GM12878 (cell line): Measurements from ENCODE around the gene ERVFRD-1. TPM values are rescaled to one million over a fixed set of nuclear protein-coding genes. Genes with fewer than 3 reads are reported as not detected.

ENCODE experiments used
- CBFB ChIP-seq: IDR thresholded peaks from 2 replicates; pipeline ENCODE4 v1.6.1; 2016; ENCODE audit warnings: antibody characterized with exemption, low read depth
- CEBPB ChIP-seq, 2 experiments: fragments of 150-350 bp in 1 of 2; IDR thresholded peaks; 2 replicates each; pipeline ENCODE4 v1.6.1; 2012 to 2014; ENCODE audit warnings: low read depth in 2 of 2, low read length in 2 of 2, borderline replicate concordance in 1 of 2, inconsistent platforms in 1 of 2
- CHD1 ChIP-seq: IDR thresholded peaks from 2 replicates; pipeline ENCODE4 v1.6.1; 2012; ENCODE audit warnings: low read depth, low read length, improper control_type of control experiment
- CHD2 ChIP-seq: IDR thresholded peaks from 2 replicates; pipeline ENCODE4 v1.6.1; 2011; ENCODE audit warnings: low read depth, low read length, improper control_type of control experiment, borderline replicate concordance
- CHD4 ChIP-seq: fragments of 200-600 bp; sonication (generic); IDR thresholded peaks from 2 replicates; pipeline ENCODE4 v1.6.1; 2016; ENCODE audit warnings: mild to moderate bottlenecking
- HCFC1 ChIP-seq: fragments of 150-350 bp; IDR thresholded peaks from 2 replicates; pipeline ENCODE4 v1.6.1; 2014; ENCODE audit warnings: low read length
- HDAC2 ChIP-seq: fragments of 200-600 bp; sonication (generic); IDR thresholded peaks from 2 replicates; pipeline ENCODE4 v1.6.1; 2017
- IKZF1 ChIP-seq: fragments of 450-650 bp; conservative IDR thresholded peaks from 2 replicates; pipeline ENCODE4 v1.6.1; 2017; ENCODE audit warnings: antibody characterized with exemption, mild to moderate bottlenecking
- IKZF2 ChIP-seq, 2 experiments: fragments of 450-650 bp; IDR thresholded peaks; 2 replicates each; pipeline ENCODE4 v1.6.1; 2017; ENCODE audit warnings: mild to moderate bottlenecking in 2 of 2, moderate library complexity in 2 of 2
- MTA3 ChIP-seq: IDR thresholded peaks from 2 replicates; pipeline ENCODE4 v1.6.1; 2012; ENCODE audit warnings: low read length, inconsistent platforms, borderline replicate concordance
- MYB ChIP-seq: fragments of 150-350 bp; IDR thresholded peaks from 2 replicates; pipeline ENCODE4 v1.6.1; 2014; ENCODE audit warnings: mild to moderate bottlenecking, low read depth, low read length, borderline replicate concordance
- MYC ChIP-seq: IDR thresholded peaks from 2 replicates; pipeline ENCODE4 v1.6.1; 2011; ENCODE audit warnings: mild to moderate bottlenecking, low read length, moderate library complexity, inconsistent platforms; ENCODE audit not compliant: insufficient read depth, insufficient replicate concordance, insufficient read length, severe bottlenecking
- NRF1 ChIP-seq: conservative IDR thresholded peaks from 2 replicates; pipeline ENCODE4 v1.6.1; 2011; ENCODE audit warnings: mild to moderate bottlenecking, low read depth, low read length, improper control_type of control experiment
- PAX5 ChIP-seq: IDR thresholded peaks from 2 replicates; pipeline ENCODE4 v1.6.1; 2011; ENCODE audit warnings: low read depth, low read length, borderline replicate concordance
- POLR2AphosphoS2 ChIP-seq: IDR thresholded peaks from 2 replicates; pipeline ENCODE4 v1.6.1; 2011; ENCODE audit warnings: low read depth, mild to moderate bottlenecking, low read length, improper control_type of control experiment, moderate library complexity
- PRDM15 ChIP-seq: fragments of 450-650 bp; formaldehyde crosslinking; IDR thresholded peaks from 2 replicates; pipeline ENCODE4 v1.4.0; 2020; ENCODE audit warnings: mild to moderate bottlenecking, moderate library complexity
- REST ChIP-seq: IDR thresholded peaks from 2 replicates; pipeline ENCODE4 v1.6.1; 2012; ENCODE audit warnings: mild to moderate bottlenecking, low read depth, low read length
- RFX5 ChIP-seq: IDR thresholded peaks from 2 replicates; pipeline ENCODE4 v1.6.1; 2011; ENCODE audit warnings: low read depth, low read length, improper control_type of control experiment
- SMC3 ChIP-seq: IDR thresholded peaks from 2 replicates; pipeline ENCODE4 v1.6.1; 2011; ENCODE audit warnings: low read length, improper control_type of control experiment, borderline replicate concordance
- ZNF217 ChIP-seq: fragments of 450-650 bp; IDR thresholded peaks from 2 replicates; pipeline ENCODE4 v1.6.1; 2017; ENCODE audit warnings: antibody characterized with exemption, mild to moderate bottlenecking
- ZNF622 ChIP-seq: fragments of 450-650 bp; IDR thresholded peaks from 2 replicates; pipeline ENCODE4 v1.6.1; 2017; ENCODE audit warnings: mild to moderate bottlenecking, inconsistent platforms
- ZSCAN29 ChIP-seq: fragments of 450-650 bp; IDR thresholded peaks from 2 replicates; pipeline ENCODE4 v1.6.1; 2017; ENCODE audit warnings: mild to moderate bottlenecking, moderate library complexity
- ZZZ3 ChIP-seq: IDR thresholded peaks from 2 replicates; pipeline ENCODE4 v1.6.1; 2011; ENCODE audit warnings: low read depth; ENCODE audit not compliant: control insufficient read depth, insufficient read length
- polyA plus RNA-seq, 11 experiments: library from polyadenylated mRNA; depleted of rRNA in 4 of 11; unstranded in 6 of 11; stranded (reverse) in 5 of 11; fragments of >200 nt; fragmentation: Nextera tagmentation in 4 of 11; fragmentation: Illumina TruSeq in 1 of 11; extraction: Ambion mirVana in 4 of 11; extraction: Trizol in 1 of 11; gene quantifications; 1 replicate in 1 of 11; 2 replicates in 10 of 11; pipeline versions ENCODE4 v1.2.1 to v1.2.3, GENCODE V29; 2011 to 2016; ENCODE audit warnings: inconsistent platforms in 2 of 11, missing spikeins in 2 of 11, low read depth in 1 of 11
- total RNA-seq, 4 experiments: library from RNA; depleted of rRNA in 3 of 4; stranded (reverse); fragments of >200 nt in 3 of 4; fragmentation: Illumina TruSeq in 1 of 4; extraction: Trizol in 1 of 4; gene quantifications; 2 replicates each; pipeline versions ENCODE4 v1.2.1 to v1.2.3, GENCODE V29; 2013 to 2021
- TF ChIP-seq, protein P1 (sequence below): IDR thresholded peaks from 2 replicates; pipeline ENCODE4 v1.6.1; 2012; ENCODE audit warnings: low read length, inconsistent platforms

The ERVFRD-1 gene
- total and polyA plus RNA-seq, 10 of the 15 experiments (the other 5 are each of a cell fraction or from before 2014, with no cell fraction given), result 0.03 to 0.11 (median 0.07) TPM; not detected in 7

DNA sequence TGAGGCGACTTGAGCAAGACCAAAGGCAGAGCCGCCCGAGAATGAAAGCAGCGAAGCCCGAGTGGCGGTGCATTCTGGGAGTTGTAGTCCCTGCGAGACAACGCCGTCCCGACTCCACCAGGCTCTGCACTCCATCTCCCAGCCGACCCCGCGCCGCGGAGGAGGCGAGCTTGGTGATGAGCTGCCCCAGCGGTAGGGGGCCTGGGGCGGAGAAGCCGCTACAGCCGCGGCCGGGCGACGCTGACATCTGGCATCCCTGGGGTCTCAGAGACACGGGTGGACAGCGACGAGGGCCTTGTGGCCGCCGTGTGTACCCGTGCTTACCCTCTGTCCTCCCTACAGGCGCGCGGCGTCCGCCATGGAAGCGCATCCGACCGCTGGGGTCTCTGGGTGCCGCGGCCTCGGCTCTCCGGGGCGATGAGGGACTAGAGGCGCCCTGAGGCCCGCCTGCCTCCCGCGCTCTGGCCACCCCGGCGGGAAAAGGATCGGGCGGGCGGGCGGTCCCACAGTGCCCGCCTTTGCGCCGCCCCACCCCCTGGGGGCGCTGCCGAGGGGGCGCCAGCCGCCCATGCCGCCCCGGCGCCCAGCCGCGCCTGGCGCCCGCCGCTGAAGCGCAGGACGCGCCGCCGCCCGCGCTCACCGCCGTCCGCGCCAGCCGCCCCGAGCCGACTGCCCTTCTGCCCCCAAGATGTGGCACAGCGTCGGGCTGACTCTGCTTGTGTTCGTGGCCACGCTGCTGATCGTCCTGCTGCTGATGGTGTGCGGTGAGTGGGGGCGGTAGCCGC is 17.7 kb downstream of the ERVFRD-1 start, which contains the start of gene SMIM13 (continued):
- TF ChIP-seq CHD2, result peak; percentile 79; the same call in 1 of the 2 replicates
- no peak for TF ChIP-seq ZNF622
- 0 out of 2 replicates have a peak, but pooled peaks have one; percentile 39 for TF ChIP-seq PAX5
- TF ChIP-seq CEBPB (IDR thresholded peaks at IDR 0.05; ENCODE audit: borderline replicate concordance in 1 of 2, low read depth in 2 of 2, low read length in 2 of 2), result no peak
- TF ChIP-seq CHD1, result no peak
- TF ChIP-seq IKZF1, result peak; percentile 88
- no peak for TF ChIP-seq ZZZ3
- TF ChIP-seq RFX5, result no peak
- peak; percentile 87 for TF ChIP-seq ZNF217
- TF ChIP-seq ZSCAN29, result no peak
- no peak; a peak in 1 of 4 replicates for TF ChIP-seq IKZF2 (IDR thresholded peaks at IDR 0.05)
- TF ChIP-seq MYC, result no peak
- no peak for TF ChIP-seq MYB
- no peak for TF ChIP-seq CHD4
- TF ChIP-seq MTA3, result no peak
- no peak for TF ChIP-seq HDAC2
- TF ChIP-seq SMC3, result no peak
- TF ChIP-seq REST, result no peak
- TF ChIP-seq PRDM15, result no peak
- TF ChIP-seq NRF1, result no peak
- TF ChIP-seq CBFB, result no peak; the same call in 1 of the 2 replicates
- TF ChIP-seq HCFC1, result peak; percentile 97
- TF ChIP-seq, protein P1, sequence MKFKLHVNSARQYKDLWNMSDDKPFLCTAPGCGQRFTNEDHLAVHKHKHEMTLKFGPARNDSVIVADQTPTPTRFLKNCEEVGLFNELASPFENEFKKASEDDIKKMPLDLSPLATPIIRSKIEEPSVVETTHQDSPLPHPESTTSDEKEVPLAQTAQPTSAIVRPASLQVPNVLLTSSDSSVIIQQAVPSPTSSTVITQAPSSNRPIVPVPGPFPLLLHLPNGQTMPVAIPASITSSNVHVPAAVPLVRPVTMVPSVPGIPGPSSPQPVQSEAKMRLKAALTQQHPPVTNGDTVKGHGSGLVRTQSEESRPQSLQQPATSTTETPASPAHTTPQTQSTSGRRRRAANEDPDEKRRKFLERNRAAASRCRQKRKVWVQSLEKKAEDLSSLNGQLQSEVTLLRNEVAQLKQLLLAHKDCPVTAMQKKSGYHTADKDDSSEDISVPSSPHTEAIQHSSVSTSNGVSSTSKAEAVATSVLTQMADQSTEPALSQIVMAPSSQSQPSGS, result no peak
- TF ChIP-seq POLR2AphosphoS2, result no peak
